Measurements from ENCODE around the gene SV2B. TPM values are rescaled to one million over a fixed set of nuclear protein-coding genes. Genes with fewer than 3 reads are reported as not detected.

SV2B gene
- total RNA-seq, 1 experiment from 2014 or later, result 3.9 TPM

- Histone ChIP-seq H3K4me3 (ENCODE audit: low read depth, low read length, poor library complexity, severe bottlenecking) (no peak overlapping the region), H3K27ac (ENCODE audit: low read depth, low read length, poor library complexity, severe bottlenecking) (no peak overlapping the region), H3K4me1 (ENCODE audit: insufficient read depth, low read length, poor library complexity, severe bottlenecking) (no peaks in the 10 kb centered on the region), H3K9me3 (ENCODE audit: low read depth, low read length, poor library complexity, severe bottlenecking) (no peaks in the 10 kb centered on the region), H3K27me3 (replicated peaks; ENCODE audit: insufficient read depth, low read depth, low read length, poor library complexity) (no peaks in the 10 kb centered on the region), H3K36me3 (ENCODE audit: insufficient read depth, low read length, poor library complexity, severe bottlenecking) (no peaks in the 10 kb centered on the region)
- ChIA-PET POLR2A (ENCODE audit: low non-redundant PET) (no interaction called here), CTCF (no interaction called here)
- no TSS peak for BruUV-seq (replicated peaks)
- TF ChIP-seq CTCF (conservative IDR thresholded peaks at IDR 0.05; ENCODE audit: low read depth, low read length), result no peak
- no peak for TF ChIP-seq EZH2 (IDR thresholded peaks at IDR 0.05; ENCODE audit: borderline replicate concordance, low read depth, low read length, poor library complexity, severe bottlenecking)
- intact Hi-C loops (cut with micrococcal nuclease; ENCODE audit: unreplicated experiment), result no loop called here
- no peak for DNase-seq (ENCODE audit: low spot score)
Observed at GRCh38 chr15:91294344-91294743, 194.3 kb downstream of the SV2B start.

GRCh38 chr15:91294795-91295194, 194.7 kb downstream of the SV2B start:
- no peaks in the 10 kb centered on the region for H3K36me3 ChIP-seq (ENCODE audit: insufficient read depth, low read length, poor library complexity, severe bottlenecking)
- H3K4me3 ChIP-seq (ENCODE audit: low read depth, low read length, poor library complexity, severe bottlenecking), result no peak overlapping the region
- ChIA-PET CTCF (no interaction called here), POLR2A (ENCODE audit: low non-redundant PET) (no interaction called here)
- no peaks in the 10 kb centered on the region for H3K27me3 ChIP-seq (replicated peaks; ENCODE audit: insufficient read depth, low read depth, low read length, poor library complexity)
- TF ChIP-seq EZH2 (IDR thresholded peaks at IDR 0.05; ENCODE audit: borderline replicate concordance, low read depth, low read length, poor library complexity, severe bottlenecking), result no peak
- no peak for TF ChIP-seq CTCF (conservative IDR thresholded peaks at IDR 0.05; ENCODE audit: low read depth, low read length)
- DNase-seq (ENCODE audit: low spot score), result no peak
- H3K9me3 ChIP-seq (ENCODE audit: low read depth, low read length, poor library complexity, severe bottlenecking), result no peaks in the 10 kb centered on the region
- no peaks in the 10 kb centered on the region for H3K4me1 ChIP-seq (ENCODE audit: insufficient read depth, low read length, poor library complexity, severe bottlenecking)
- intact Hi-C loops (cut with micrococcal nuclease; ENCODE audit: unreplicated experiment), result no loop called here
- BruUV-seq (replicated peaks), result no TSS peak
- no peak overlapping the region for H3K27ac ChIP-seq (ENCODE audit: low read depth, low read length, poor library complexity, severe bottlenecking)

- DNase-seq (ENCODE audit: low spot score), result no peak
- TF ChIP-seq CTCF (conservative IDR thresholded peaks at IDR 0.05; ENCODE audit: low read depth, low read length), result no peak
- TF ChIP-seq EZH2 (IDR thresholded peaks at IDR 0.05; ENCODE audit: borderline replicate concordance, low read depth, low read length, poor library complexity, severe bottlenecking), result no peak
- POLR2A ChIA-PET (ENCODE audit: low non-redundant PET), result no interaction called here
Observed at GRCh38 chr15:91298101-91298500, 198.0 kb downstream of the SV2B start.

More at GRCh38 chr15:91298101-91298500, 198.0 kb downstream of the SV2B start:
- H3K27me3 ChIP-seq (replicated peaks; ENCODE audit: insufficient read depth, low read depth, low read length, poor library complexity), result no peaks in the 10 kb centered on the region
- H3K4me3 ChIP-seq (ENCODE audit: low read depth, low read length, poor library complexity, severe bottlenecking), result no peak overlapping the region
- H3K4me1 ChIP-seq (ENCODE audit: insufficient read depth, low read length, poor library complexity, severe bottlenecking), result no peaks in the 10 kb centered on the region
- CTCF ChIA-PET, result no interaction called here
- no peaks in the 10 kb centered on the region for H3K9me3 ChIP-seq (ENCODE audit: low read depth, low read length, poor library complexity, severe bottlenecking)
- no peaks in the 10 kb centered on the region for H3K36me3 ChIP-seq (ENCODE audit: insufficient read depth, low read length, poor library complexity, severe bottlenecking)
- intact Hi-C loops (cut with micrococcal nuclease; ENCODE audit: unreplicated experiment), result no loop called here
- no TSS peak for BruUV-seq (replicated peaks)
- H3K27ac ChIP-seq (ENCODE audit: low read depth, low read length, poor library complexity, severe bottlenecking), result no peak overlapping the region

All from A673 (cell line).